NCI-H128 (cell line): Measurements from ENCODE around the gene KNG1.
"Not testable (repeated sequence)": the region's sequence is repeated elsewhere in the genome, so short reads cannot be mapped to it uniquely, and the experiment has no call there.

Experiments used
- DNase-seq: peaks from one replicate; lab custom pipeline; 2025; ENCODE audit not compliant: unreplicated experiment; lab: John Stamatoyannopoulos, UW

Gene KNG1

DNA sequence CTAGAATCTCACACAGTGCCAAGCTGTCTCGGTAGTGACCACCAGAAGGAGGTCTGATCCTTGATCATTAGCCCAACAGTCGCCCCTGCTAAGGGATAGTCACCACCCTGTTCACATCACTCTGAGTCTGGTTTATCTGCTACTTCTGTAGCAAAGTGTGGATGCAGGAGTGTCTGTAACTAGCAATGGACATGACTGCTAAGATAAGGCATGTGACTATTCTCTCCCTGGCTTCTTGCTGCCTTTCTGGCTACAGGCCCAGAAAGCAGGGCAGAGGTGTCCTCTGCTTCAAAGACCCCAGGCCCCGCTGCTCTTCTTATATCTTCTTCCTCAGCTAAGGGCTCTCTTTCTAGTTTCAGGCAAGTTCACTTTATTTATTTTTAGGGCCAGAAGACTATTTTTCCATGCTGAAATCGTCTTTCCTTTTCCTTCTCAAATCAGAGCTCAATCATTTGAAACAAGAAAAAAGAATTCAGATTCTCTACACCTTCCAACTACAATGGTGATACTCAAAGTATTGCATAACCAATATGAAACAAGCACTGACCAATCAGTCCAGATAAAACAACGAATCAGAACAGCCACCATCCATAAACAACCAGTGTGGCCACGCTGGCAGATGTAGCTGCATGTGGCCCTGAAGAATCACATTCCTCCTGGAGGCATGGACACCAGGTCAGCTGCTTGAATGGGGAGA lies 8.0 kb upstream of the KNG1 start:
- no peak for DNase-seq

DNA sequence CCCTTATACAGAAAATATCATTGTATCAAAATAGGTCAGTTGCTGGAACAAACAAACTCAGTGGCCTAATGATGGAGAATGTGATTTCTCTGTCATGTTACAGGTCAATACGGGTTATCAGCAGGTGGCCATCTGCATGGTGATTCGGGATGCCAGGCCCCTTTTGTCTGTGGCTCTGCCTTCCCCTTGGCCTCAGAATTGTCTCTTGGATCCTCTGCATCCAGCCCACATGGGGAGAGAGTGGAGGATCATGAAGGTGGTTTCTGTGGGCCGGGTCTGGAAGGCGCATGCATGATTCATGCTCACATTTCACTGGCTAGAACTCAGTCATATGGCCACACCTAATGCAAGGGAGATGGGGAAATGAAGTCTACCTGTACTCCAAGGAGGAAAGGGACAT lies 6.5 kb upstream of the KNG1 start:
- not testable (repeated sequence) for DNase-seq

DNA sequence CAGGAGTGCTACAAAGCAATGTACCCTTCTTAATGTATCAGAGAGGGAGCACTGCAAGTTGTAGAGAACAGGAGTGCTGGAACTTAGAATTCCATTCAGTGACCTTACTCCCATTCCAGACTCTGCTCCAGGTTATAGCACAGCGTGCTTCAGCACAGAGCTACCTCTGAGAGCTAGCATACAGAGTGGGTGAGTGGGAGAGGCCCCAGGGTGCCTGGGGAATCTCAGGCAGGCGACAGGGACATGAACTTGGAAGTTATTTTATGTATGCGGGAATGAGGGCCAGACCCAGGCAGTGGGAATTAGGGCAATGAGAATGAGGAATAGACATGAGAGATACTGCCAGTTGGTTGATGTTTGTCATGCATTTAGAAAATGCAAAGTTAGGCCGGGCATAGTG lies 3.7 kb upstream of the KNG1 start:
- DNase-seq: no peak

DNA sequence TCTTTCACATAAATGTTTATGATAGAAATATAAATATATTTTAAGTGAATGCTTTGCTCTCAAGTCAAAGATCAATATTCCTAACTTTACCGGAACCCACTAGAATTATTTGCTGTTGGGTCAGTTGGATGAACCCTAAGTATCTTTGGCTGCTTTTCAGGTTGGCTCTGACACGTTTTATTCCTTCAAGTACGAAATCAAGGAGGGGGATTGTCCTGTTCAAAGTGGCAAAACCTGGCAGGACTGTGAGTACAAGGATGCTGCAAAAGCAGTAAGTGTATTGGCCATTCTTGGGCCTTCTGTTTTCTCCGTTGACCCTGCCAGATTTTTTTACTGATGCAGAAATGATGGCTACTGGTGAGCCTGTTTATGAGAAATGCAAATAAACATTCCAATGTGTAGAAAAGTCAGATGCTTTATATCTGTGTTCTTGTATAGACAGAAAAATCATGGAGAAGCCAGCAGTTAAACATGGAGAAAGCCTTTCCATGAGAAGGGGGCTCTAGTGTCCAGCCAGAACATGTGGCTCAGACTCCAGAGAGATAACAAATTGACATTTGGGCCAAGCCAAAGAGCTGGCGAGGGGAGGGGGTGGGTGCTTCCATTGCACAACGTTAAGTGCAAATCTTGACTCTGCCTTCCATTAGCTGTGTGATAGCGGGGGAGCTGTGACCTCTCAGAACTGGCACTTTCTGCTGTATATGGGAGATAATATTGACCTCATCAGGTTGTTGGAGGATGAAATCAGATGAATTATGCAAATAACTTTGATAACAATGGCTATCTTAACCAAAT lies 3.0 kb downstream of the KNG1 start:
- DNase-seq: no peak

DNA sequence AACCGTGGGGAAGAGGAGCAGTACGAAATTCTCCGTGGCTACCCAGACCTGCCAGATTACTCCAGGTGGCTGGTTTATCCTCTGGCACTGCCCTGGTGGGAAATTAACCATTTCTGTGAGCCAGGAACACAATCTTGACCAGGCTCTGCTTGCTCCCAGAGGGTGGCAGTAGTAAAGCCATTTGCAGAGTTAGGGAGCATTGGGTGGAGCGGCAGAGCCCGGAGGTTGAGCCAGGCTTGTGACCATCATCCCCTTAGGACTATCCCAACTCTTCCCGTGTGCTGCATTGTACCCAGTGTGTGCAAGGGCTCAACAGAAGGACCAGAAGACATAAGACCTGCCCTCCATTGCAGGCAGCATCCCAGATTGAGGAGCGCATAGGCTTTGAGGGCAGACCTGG lies 5.3 kb downstream of the KNG1 start:
- DNase-seq: no peak

DNA sequence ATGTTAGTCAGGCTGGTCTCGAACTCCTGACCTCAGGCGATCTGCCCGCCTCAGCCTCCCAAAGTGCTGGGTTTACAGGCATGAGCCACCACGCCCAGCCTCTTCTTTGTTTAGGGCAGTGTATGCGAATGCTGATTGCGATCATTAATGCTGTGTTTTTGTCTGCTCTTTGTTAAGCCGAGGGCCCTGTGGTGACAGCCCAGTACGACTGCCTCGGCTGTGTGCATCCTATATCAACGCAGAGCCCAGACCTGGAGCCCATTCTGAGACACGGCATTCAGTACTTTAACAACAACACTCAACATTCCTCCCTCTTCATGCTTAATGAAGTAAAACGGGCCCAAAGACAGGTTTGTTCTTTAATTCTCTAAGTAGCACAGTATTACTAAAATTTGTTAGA lies 7.8 kb downstream of the KNG1 start:
- DNase-seq: no peak

DNA sequence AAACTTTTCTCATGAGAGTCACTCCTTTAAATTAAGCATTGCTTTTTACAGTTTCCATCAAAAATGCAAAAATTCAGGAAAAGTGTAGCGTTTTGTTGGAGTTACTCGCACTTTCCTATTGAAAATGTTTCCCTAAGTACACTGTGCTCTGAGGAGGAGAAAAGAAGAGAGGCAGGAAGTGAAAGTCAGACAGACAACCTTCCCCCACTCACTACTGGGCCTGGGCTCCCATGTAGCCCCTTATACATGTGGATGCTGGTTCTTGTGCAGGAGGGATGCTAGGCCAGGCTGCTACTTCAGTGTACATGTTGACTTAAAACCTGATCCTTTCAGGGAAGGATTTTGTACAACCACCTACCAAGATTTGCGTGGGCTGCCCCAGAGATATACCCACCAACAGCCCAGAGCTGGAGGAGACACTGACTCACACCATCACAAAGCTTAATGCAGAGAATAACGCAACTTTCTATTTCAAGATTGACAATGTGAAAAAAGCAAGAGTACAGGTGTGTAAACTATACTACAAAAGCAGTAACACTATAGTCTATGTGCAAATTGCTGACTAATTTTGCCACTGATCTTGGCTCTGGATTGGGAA lies 15.1 kb downstream of the KNG1 start:
- DNase-seq: no peak

DNA sequence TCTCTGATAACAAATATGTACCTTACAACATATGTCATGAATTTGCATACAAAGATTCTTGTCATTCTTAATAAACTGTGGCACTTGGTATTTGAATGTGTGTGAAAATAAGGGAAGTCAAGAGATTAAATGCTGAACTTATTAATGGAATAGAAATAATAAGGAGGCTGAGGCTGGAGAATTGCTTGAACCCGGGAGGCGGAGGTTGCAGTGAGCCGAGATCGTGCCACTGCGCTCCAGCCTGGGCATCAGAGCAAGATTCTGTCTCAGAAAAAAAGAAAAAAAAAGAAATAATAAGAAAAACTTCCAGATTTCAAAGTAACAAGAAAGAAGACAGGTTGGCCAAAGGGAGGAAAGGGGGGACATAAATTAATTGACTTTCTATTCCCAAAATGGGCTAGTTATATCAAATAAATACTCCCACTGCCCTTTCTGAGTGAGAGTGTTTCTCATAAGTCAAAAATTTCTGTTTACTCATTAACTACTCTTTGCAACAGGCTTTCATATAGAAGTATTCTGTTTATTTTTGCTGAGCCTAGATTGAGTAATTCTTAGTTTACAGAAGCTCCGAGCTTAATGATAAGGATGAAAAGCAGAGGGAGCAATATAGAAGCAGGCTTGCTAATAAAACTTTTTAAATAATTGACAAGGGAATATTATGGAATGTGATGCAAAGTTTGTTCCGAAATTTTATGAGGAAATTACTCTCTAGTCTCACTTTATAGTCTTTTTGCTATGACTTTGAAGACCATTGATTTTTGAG lies 25.6 kb downstream of the KNG1 start:
- DNase-seq: no peak

DNA sequence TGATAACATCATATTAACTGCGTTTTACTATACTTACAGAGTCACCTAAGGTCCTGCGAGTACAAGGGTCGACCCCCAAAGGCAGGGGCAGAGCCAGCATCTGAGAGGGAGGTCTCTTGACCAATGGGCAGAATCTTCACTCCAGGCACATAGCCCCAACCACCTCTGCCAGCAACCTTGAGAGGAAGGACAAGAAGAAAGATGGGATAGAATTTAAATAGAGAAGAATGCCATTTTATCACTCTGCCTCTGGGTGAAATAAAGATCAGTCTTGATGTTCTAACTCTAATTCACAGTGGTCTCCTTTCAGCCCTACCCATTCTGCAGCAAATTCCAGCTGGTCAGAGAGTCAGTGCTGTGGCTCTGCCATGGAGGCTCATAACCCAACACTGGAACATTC lies 26.5 kb downstream of the KNG1 start:
- no peak for DNase-seq

DNA sequence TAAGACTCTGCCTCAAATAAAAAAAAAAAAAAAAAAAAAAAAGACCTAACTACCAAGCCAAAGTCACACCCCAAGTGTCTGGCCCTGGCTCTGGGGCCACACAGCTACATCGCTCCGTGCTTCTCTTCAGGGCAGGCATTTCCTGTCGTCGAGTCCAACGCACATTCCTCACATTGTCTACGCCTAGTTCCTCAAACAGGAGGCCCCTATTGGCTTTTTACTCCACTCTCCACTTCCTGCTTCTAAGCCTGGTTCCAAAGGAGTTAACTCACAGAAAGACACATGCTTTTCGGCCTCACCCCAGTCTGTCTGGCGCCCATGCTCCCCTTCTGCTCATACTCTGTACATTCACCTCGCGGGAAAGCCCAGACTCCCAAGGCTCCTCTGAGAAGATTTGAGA lies 28.8 kb downstream of the KNG1 start:
- DNase-seq: no peak

DNA sequence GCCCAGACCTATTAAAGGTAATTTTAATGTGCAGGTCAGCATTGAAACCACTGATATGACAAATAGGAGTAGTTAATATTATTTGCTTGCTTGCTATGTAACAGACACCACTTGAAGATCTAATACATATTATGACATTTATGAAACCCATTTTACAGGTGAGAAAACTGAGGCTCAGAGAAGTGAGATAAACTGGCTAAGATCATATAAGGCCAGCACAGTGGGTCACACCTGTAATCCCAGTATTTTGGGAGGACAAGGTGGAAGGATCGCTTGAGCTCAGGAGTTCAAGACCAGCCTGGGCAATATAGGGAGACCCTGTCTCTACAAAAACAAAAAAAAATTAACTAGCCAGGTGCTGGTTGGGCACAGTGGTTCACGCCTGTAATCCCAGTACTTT lies 33.2 kb downstream of the KNG1 start:
- DNase-seq: no peak

DNA sequence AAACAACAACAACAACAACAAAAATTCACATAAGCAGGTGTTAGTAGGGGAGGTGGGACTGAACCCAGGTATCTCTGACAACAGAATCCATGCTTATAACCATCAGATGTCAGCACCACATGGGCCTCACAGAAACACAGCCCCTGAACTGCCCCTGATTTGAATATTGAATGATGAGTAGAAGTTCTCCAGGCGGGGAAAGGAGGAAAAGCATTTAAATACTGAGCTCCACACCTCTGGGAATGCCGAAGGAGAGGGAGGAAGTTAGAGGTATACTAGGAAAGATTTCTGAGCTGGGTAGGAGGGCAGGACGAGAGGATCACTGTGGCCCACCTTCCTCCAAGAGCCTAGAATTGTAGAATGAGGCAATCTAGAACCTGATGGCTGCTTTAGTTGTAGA lies 34.3 kb downstream of the KNG1 start:
- DNase-seq: no peak

DNA sequence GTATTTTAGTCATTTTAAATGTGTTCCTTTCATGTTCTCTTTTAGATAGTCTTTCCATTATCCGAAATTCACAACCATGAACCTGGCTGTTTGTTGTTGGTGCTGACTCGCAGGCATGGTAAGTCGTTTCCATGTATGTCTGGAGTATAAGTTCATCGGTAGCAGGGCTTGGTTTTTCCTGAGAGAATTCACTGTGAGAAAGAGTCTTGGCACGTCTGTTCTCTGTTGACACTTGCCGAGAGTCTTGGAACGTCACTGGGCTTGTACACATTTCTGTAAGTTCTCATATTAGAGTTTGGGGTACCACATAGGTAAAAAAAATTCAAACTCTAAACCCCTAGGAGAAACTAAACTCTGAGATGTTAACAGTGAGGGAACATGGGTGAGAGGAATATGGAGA lies 36.8 kb downstream of the KNG1 start:
- DNase-seq: no peak

DNA sequence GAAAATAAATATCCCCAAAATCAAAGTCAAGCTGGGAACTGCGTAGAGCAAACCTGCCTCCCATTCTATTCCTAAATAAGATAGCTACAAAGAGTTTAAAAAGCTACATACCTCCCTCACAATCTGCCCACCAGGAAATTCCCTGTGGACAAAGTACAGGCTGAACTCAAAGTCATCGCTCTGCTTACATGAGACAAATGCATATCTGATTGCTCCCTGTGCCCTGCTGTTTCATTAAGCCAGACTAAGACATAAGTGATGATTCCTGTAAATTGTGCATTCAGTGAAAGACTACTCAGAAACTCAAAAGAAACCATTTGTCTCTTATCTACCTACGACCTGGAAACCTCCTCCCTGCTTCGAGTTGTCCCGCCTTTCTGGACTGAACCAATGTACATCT lies 37.7 kb downstream of the KNG1 start:
- no peak for DNase-seq

DNA sequence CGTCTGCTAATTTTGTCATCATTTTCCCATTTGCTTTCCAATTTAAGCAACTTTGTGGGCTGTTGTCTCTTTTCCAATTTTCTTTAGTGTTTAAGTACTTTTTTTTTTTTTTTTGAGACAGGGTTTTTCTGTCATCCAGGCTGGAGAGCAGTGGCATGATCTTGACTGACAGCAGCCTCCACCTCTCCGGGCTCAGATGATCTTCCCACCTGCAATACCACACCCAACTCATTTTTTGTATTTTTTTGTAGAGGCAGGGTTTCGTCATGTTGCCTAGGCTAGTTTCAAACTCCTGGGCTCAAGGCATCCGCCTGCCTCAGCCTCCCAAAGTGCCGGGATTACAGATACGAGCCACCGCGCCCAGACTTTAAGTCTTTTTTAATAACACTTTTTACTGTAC lies 40.1 kb downstream of the KNG1 start:
- DNase-seq: no peak

DNA sequence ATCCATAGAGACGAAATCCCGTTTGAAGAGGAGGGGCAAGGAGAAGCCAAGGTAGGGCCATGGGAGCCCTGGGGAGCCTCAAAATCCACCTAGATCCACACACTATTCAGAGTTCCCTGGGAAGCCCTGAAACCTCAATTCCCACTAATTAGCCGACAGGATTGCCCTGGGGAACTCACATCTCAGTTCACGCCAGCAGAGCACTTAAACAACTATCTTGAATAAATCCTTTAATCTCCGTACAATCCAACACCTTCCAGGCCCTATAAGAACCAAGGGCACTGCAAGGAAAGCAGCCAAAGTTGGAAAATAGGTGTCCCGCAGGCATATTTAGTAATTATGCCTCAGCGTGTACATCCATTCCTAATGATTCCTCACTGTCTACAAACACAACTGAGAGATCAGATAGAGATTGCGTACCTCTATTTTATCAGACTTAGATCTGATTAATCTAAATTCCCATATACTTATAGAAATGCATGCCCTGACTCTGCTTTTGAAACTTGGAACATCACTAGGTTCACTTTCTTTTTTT lies 40.6 kb downstream of the KNG1 start:
- DNase-seq: no peak

DNA sequence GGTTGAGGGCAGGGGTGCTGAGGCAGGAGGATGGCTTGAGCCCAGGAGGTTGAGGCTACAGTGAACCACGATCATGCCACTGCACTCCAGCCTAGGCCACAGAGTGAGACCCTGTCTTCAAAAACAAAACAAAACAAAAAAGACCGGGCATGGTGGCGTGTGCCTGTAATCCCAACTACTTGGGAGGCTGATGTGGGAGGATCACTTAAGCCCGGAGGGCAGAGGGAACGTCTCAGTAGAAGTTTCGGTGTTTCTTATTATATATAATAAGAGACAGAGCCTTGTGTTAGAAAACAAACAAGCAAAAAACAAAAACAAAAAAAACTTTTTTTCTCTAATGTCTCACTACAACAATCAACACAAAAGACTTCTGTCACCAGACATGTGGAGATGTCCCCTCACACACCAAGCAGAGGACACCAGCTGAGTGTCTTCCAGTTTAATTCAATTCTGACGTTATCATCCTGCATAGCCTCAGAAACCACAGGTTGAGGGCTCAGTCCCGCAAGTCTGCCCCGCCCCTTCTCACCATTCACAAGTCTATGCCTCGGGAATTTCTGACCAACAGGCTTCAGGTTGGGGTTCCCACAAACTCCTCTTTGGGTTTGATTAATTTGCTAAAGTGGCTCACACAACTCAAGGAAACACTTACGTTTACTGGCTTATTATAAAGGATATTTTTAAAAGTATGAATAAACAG lies 42.2 kb downstream of the KNG1 start:
- DNase-seq: no peak

DNA sequence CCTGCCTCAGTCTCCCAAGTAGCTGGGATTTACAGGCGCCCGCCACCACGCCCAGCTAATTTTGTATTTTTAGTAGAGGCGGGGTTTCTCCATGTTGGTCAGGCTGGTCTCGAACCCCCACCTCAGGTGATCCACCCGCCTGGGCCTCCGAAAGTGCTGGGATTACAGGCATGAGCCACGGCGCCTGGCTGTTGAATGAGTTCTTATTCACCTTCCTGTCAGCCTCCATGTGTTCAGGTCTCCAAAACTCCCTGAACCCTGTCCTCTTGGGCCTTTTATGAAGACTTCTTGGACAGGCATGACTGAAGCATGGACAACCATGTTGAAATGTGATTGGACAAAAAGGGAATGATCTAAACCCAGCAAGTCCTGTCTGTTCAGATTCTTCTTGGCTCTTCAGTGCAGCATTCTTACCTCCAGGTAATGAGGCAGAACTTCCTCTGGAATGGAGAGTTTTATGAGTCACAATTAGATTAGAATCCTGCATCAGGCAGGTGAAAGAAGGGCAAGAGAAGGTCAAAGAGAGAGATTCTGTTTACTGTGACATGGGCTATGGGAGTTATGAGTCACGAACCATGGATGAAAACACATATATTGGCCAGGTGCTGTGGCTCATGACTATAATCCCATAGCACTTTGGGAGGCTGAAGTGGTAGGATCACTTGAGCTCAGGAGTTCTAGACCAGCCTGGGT lies 43.1 kb downstream of the KNG1 start:
- no peak for DNase-seq

DNA sequence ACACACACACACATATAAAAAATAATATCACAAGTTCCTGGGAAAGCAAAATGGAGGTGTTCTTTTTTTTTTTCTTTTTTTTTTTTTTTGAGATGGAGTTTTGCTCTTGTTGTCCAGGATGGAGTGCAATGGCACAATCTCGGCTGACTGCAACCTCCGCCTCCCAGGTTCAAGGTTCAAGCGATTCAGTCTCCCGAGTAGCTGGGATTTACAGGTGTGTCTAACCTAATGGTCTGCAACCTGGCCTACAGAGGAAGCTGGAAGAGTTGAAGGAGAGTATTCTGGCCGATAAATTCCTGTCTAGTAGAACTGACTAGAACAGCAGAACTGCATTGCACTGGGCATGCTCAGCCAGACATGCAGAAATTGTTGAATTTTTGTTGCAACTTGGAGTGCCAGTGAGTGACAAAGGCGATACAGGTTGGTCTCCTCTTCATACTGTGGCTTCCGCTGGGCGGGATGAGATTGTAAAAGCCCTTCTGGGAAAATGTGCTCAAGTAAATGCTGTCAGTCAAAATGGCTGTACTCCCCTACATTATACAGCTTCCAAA lies 43.8 kb downstream of the KNG1 start:
- no peak for DNase-seq

DNA sequence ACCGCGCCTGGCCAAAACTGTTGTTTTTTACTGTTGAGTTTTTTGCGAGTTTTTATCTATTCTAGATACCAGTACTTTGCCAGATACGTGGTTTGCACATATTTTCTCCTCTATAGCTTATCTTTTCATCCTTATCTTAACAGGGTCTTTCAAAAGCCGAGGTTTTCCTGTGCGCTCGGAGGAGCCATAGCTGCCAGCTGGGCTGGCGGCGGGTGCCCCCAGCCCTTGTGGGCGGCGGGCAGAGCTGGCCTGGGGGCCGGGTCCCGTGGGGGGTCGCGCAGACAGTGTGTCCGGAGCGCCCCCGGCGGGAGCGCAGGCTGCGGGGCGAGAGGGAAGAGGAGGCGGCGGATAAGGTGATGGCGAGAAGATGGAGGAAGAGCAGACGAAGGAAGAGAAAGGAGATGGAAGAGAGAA lies 55.1 kb downstream of the KNG1 start:
- DNase-seq: no peak
